Measurements from ENCODE around the gene CHL1.

- TF ChIP-seq POLR2A (IDR thresholded peaks at IDR 0.05) (no peak), EP300 (IDR thresholded peaks at IDR 0.05) (no peak), POLR2AphosphoS5 (IDR thresholded peaks at IDR 0.05) (no peak)
- TF ChIP-seq, protein P1, sequence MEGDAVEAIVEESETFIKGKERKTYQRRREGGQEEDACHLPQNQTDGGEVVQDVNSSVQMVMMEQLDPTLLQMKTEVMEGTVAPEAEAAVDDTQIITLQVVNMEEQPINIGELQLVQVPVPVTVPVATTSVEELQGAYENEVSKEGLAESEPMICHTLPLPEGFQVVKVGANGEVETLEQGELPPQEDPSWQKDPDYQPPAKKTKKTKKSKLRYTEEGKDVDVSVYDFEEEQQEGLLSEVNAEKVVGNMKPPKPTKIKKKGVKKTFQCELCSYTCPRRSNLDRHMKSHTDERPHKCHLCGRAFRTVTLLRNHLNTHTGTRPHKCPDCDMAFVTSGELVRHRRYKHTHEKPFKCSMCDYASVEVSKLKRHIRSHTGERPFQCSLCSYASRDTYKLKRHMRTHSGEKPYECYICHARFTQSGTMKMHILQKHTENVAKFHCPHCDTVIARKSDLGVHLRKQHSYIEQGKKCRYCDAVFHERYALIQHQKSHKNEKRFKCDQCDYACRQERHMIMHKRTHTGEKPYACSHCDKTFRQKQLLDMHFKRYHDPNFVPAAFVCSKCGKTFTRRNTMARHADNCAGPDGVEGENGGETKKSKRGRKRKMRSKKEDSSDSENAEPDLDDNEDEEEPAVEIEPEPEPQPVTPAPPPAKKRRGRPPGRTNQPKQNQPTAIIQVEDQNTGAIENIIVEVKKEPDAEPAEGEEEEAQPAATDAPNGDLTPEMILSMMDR (IDR thresholded peaks at IDR 0.05) = no peak
Measured at GRCh38 chr3:294581-294980, 98.0 kb downstream of the CHL1 start.

All from gastroesophageal sphincter (tissue), 3 donors.